ENCODE measurements around the gene PPP1R26. TPM values are rescaled to one million over a fixed set of nuclear protein-coding genes. Genes with fewer than 3 reads are reported as not detected.

Gene PPP1R26
- total and polyA plus RNA-seq, 2 of the 8 experiments (the other 6 are each of a cell fraction or from before 2014, with no cell fraction given), result 9.8 to 32.7 TPM

DNA sequence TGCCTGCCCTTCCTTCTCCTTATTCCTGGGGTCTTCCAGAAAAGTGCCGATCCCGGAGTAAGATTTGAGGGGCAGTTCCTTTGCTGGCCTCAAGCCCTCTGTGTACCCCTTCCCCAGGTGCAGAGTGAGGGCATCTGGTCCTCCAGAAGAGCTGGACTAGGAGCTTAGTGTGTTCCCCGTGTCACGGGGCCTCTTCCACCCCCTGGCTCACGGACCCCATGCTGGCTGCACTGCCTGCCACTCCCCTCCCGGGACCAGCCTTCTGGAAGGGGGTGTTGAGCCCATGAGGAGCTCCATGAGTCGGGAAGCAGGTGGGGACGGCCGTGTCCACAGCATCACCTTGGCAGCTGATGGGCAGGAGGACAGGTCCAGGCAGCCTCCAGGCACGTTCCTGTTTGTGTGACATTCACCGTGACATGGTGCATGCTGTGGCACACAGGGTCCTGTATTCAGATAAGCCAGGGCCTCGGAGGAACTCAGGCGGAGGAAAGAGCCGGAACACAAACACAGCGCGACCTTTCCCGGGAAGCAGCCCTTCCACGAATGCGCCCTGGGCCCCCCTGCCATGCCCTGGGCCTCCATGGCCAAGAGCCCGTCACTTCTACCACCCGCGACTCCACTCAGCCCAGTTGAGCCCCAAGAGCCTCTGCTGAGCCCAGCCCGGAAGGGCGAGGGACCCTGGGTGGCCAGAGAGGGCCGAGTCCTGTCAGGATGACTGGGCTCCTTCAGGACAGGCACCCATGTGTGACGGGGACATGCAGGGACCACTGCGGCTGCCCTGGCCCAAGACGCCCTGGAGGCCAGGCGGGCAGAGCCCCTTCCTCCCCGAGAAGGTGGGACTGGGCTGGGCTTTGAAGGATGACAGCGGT, 35.7 kb downstream of the PPP1R26 start:
- ChIA-PET POLR2A (ENCODE audit: partially characterized antibody) (interaction anchor here (0.6 to 1.4 kb wide), 3 partner anchors 12 to 88 kb away, joined by 3 to 4 read pairs (median 3); no protein-coding TSS in a partner anchor), CTCF (ENCODE audit: partially characterized antibody) (interaction anchor here (0.6 to 1.3 kb wide), 4 partner anchors 10 to 187 kb away, joined by 3 to 6 read pairs (median 3); no protein-coding TSS in a partner anchor)
- Histone ChIP-seq H3K4me1 (replicated peaks in 1 of 4; ENCODE audit: control insufficient read depth in 3 of 4, insufficient read depth in 4 of 4, low read length in 3 of 4) (no peaks in the 10 kb centered on the region), H3K9me3 (ENCODE audit: insufficient read depth in 2 of 2, low read depth in 1 of 2, low read length in 1 of 2) (no peaks in the 10 kb centered on the region), H2AK5ac (ENCODE audit: low read depth, low read length) (no peak overlapping the region), H2BK120ac (replicated peaks; ENCODE audit: low read depth, low read length) (no peak overlapping the region), H3K36me3 (ENCODE audit: control insufficient read depth in 2 of 4, insufficient read depth in 4 of 4, low read length in 3 of 4) (no peaks in the 10 kb centered on the region), H3K79me2 (ENCODE audit: control insufficient read depth in 1 of 2, insufficient read depth in 2 of 2, low read length in 2 of 2) (no peaks in the 10 kb centered on the region), H4K20me1 (replicated peaks in 1 of 2; ENCODE audit: control insufficient read depth in 1 of 2, insufficient read depth in 2 of 2, low read length in 2 of 2) (no peaks in the 10 kb centered on the region), H2BK5ac (ENCODE audit: low read depth, low read length) (no peak overlapping the region), H2BK15ac (ENCODE audit: low read length) (no peak overlapping the region), H3K23me2 (ENCODE audit: low read depth, low read length) (no peaks in the 10 kb centered on the region; the same call in 1 of the 2 replicates), H3K4ac (replicated peaks; ENCODE audit: insufficient read length, low read depth, low read length) (no peak overlapping the region), H3K79me1 (ENCODE audit: low read depth, low read length) (no peaks in the 10 kb centered on the region), H3K18ac (ENCODE audit: extremely low read depth, low read length) (no peak overlapping the region), H3K4me2 (ENCODE audit: insufficient read depth in 1 of 2, low read depth in 2 of 2, low read length in 2 of 2) (no peak overlapping the region), H3K4me3 (ENCODE audit: extremely low read depth in 1 of 4, insufficient read depth in 2 of 4, low read depth in 3 of 4, low read length in 4 of 4) (no peak overlapping the region), H2BK20ac (ENCODE audit: low read length) (no peak overlapping the region), H3K9ac (replicated peaks in 1 of 4; ENCODE audit: extremely low read depth in 1 of 4, low read depth in 3 of 4, low read length in 3 of 4) (no peak overlapping the region), H3K27me3 (replicated peaks in 1 of 4; ENCODE audit: control insufficient read depth in 3 of 4, extremely low read depth in 1 of 4, insufficient read depth in 3 of 4, low read length in 3 of 4) (no peaks in the 10 kb centered on the region), H3K23ac (ENCODE audit: insufficient read length) (no peak overlapping the region), H4K5ac (ENCODE audit: insufficient read length, low read depth, low read length) (no peak overlapping the region), H3K14ac (ENCODE audit: insufficient read length) (no peak overlapping the region), H2BK12ac (ENCODE audit: low read depth, low read length) (no peak overlapping the region), H4K8ac (ENCODE audit: extremely low read depth, insufficient read depth, low read length) (no peak overlapping the region), H4K91ac (replicated peaks; ENCODE audit: insufficient read length, low read length) (no peak overlapping the region), H3K56ac (replicated peaks; ENCODE audit: insufficient read length, low read depth, low read length) (no peak overlapping the region), H2AFZ (ENCODE audit: low read length) (no peak overlapping the region; the same call in 1 of the 2 replicates), H3K27ac (ENCODE audit: low read depth, low read length) (no peak overlapping the region)
- no peak for TF ChIP-seq RXRA (IDR thresholded peaks at IDR 0.05; ENCODE audit: insufficient read depth, low read depth, low read length)
- TF ChIP-seq CEBPB (IDR thresholded peaks at IDR 0.05; ENCODE audit: low read depth, low read length), result no peak
- FAIRE-seq (no peak), DNase-seq (ENCODE audit: low read depth in 1 of 2, low spot score in 2 of 2) (no peak)
- 93% methylated on average over 28 of the region's 31 CpGs; no CpG with 5 or more reads in 1 of the 2 experiments for WGBS, 2 experiments (ENCODE audit: extremely low coverage in 1 of 2, insufficient coverage in 1 of 2, insufficient read length in 1 of 2, insufficient replicate concordance in 2 of 2, low coverage in 1 of 2, low lambda C conversion rate in 2 of 2, missing lambda C conversion rate in 1 of 2)
